Myocyte (in vitro differentiated cells): ENCODE measurements around the gene SMIM1. TPM values are rescaled to one million over a fixed set of nuclear protein-coding genes. Genes with fewer than 3 reads are reported as not detected.
A peak's percentile ranks its signal among the peaks of the same experiment; 100 is the strongest.
"Not testable (repeated sequence)": the region's sequence is repeated elsewhere in the genome, so short reads cannot be mapped to it uniquely, and the experiment has no call there.

Experiments used
- DNase-seq: peaks from one replicate; pipeline ENCODE4 v3.0.0-alpha.2; 2012; ENCODE audit warnings: low read depth
- total RNA-seq: library from RNA; depleted of rRNA; stranded (reverse); fragments of >200 nt; gene quantifications from 2 replicates; pipeline ENCODE4 v1.2.3, GENCODE V29; 2014

The SMIM1 gene
- total RNA-seq, 1 donor from 2014 or later: not detected

DNA sequence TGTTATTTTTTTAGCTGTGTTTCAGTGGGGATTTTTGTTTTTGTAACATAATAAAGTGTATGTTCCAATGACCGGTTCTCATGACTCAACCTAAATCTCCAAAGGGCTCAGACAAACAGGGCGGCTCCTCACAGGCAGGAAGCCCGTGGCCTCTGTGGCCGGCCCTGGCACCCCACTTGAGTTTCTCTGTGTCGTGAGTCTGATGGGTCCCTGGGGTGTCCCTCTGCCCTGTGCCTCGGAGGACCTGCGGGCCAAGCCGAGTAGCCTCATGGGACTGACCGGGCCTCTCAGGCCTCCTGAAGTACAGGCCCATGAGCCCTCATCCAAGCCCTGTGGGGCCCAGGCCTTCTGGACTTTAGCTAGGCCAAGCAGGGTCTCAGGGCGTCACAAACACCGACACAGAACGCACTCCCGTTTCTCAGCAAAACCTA is 36.4 kb upstream of the SMIM1 start:
- DNase-seq: no peak

DNA sequence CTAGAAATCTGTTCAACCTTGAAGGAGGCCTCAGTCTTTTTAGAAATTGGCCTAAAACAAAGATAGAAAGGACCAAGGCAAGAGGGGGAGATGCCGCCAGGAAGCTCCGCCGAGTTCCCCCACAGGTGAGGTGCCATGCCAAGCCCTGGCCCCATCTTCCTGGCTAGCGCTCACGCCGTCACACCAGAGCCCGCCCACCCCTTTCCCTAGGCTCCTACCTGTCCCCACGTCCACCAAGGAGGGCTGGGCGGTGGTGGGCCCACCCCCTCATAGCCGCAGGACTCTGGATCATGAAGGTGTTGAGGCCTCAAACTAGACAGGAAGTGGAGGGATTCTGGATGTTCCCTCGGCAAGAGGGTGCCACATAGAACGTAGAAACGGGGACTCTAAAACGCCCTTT is 35.8 kb upstream of the SMIM1 start:
- no peak for DNase-seq

DNA sequence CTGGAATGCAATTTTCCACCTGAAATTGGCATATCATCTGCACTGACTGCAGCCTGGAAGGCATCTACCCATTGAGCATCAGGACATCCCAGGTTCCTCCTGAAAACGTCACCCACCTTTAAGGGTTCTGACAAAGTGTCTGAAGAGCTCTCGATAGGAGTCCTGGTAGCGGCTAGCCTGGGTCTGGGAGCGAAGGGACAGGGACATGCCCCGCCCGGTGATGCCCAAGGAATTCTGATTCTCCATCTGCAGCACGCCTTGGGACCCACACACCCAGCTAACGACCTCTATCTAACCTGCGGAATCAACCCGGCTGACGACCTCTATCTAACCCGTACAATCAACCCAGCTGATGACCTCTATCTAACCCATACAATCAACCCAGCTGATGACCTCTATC is 33.6 kb upstream of the SMIM1 start:
- DNase-seq: no peak

- DNase-seq: peak; percentile 87
These were observed 32.5 kb upstream of the SMIM1 start for GRCh38 chr1:3740042-3740441.

- DNase-seq: no peak
These were observed 31.8 kb upstream of the SMIM1 start for GRCh38 chr1:3740752-3741151.

- peak; percentile 50 for DNase-seq
These were observed 30.7 kb upstream of the SMIM1 start for GRCh38 chr1:3741566-3742438.

GRCh38 chr1:3742439-3743298 is 29.9 kb upstream of the SMIM1 start:
- no peak for DNase-seq

DNA sequence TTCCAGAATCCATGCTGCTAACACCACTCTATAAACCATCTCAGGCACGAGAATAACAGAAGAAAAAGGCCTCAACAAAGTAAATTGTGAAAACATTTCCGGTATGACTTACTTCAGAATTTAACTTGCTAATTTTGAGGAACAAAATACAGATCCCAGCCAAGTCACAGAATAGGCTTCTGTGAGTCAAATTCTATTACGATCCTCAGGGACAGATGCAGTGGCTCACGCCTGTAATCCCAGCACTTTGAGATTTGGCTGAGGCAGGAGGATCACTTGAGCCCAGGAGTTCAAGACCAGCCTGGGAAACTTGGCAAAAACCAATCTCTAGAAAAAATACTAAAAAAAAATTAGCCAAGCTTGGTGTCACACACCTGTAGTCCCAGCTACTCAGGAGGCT is 29.1 kb upstream of the SMIM1 start:
- DNase-seq: no peak

DNA sequence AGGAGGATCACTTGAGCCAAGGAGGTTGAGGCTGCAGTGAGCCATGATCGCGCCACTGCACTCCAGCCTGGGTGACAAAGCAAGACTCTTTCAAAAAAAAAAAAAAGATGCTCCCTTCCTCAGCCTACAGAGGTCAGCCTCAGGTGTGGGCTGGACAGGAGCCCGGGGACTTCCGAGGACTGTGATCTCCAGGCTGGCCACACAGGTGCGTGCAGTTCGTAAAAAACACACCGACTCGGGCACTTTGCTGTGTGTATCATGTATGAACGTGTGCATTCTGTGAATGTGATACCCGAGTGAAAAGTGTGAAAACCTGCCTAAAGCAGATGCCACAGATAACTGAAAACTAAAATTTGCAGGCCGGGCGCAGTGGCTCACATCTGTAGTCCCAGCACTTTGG is 28.7 kb upstream of the SMIM1 start:
- DNase-seq: no peak

- no peak for DNase-seq
These were observed 27.9 kb upstream of the SMIM1 start for GRCh38 chr1:3744646-3745045.

DNA sequence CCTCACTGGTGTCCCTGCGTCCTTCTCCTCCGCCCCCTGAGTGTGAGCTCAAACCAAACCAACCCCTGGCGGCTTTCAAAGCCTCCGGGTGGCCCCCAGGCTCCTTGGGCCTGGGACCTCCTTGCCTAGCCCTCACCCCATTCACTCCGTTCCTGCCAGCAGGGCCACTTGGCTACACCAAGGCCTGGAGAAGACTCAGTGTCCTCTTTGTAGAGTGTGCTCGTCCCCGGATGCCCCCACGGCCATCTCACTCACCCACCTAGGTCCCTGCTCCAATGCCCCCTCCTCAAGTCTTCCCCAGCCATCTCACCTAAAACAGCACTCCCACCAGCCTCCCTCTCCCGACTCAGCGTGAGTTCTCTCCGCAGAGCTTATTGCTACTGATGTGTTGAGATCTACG is 27.5 kb upstream of the SMIM1 start:
- DNase-seq: no peak

- DNase-seq: no peak
These were observed 26.8 kb upstream of the SMIM1 start for GRCh38 chr1:3745590-3746381.

- DNase-seq: no peak
These were observed 26.1 kb upstream of the SMIM1 start for GRCh38 chr1:3746389-3746829.

GRCh38 chr1:3746830-3747521 is 25.6 kb upstream of the SMIM1 start:
- peak; percentile 77 for DNase-seq

- no peak for DNase-seq
These were observed 25.1 kb upstream of the SMIM1 start for GRCh38 chr1:3747522-3747848.

- DNase-seq: no peak
These were observed 24.6 kb upstream of the SMIM1 start for GRCh38 chr1:3747903-3748302.

- DNase-seq: not testable (repeated sequence)
These were observed 24.1 kb upstream of the SMIM1 start for GRCh38 chr1:3748316-3748900.

DNA sequence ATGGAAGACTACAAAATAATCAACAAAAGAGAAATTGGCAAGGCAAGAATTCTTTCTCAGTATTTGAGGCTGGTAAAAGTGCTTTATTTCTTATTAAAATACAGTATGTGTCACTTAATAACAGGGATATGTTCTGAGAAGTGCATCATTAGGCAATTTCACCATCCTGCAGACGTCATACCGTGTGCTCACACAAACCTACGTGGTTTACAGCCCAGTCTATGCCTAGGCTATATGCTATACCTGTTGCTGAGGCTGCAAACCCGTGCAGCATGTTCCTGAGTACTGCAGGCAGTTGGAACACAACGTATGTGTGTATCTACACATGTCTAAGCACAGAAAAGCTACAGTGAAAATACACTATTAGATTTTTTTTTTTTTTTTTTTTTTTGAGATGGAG is 23.0 kb upstream of the SMIM1 start:
- no peak for DNase-seq

- DNase-seq: no peak
These were observed 21.8 kb upstream of the SMIM1 start for GRCh38 chr1:3750741-3751140.

DNA sequence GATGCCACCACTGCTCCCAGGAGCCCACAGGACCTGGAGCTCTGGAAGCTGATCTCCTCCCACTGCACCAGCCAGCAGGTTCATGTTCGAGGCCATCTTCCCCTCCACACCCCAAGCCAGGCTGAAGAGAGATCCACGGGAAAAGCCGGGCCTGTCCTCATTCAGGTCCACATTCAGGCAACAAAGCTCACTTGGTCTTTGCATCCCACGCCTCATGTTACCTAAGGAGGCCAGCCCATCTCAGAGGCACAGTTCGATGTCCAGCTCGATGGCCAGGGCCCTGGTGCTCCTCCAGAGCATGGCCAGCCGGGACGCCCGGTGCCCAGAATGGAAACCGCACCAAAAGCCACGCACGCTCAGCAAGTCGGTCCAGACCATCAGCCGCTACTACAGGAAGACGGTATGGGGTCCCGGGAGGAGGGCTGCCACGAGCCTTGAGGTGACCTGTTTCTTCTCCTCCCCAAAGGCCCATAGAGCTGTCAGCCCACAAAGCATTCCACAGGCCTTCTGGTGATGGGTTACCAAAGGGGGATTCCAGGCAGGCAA is 20.1 kb upstream of the SMIM1 start, which contains the start of gene CCDC27:
Gene CCDC27, plus strand, starts transcription at position 51 of the 546 bp plus-strand sequence. Its CDS starts 32 bp downstream, at position 83.
- no peak for DNase-seq
